AG10803 (cell line): ENCODE data around the gene PAGE2B.

Experiments
- DNase-seq: peaks from one replicate; pipeline ENCODE4 v3.0.0; 2010; ENCODE audit warnings: low read depth
- H3K4me3 ChIP-seq: 2 replicates; pipeline ENCODE4 v1.5.1; 2011; ENCODE audit warnings: mild to moderate bottlenecking, low read length, control low read depth
- CTCF ChIP-seq: conservative IDR thresholded peaks from 2 replicates; pipeline ENCODE4 v1.5.1; 2011; ENCODE audit warnings: mild to moderate bottlenecking, low read length, control low read depth, inconsistent platforms

PAGE2B gene

DNA sequence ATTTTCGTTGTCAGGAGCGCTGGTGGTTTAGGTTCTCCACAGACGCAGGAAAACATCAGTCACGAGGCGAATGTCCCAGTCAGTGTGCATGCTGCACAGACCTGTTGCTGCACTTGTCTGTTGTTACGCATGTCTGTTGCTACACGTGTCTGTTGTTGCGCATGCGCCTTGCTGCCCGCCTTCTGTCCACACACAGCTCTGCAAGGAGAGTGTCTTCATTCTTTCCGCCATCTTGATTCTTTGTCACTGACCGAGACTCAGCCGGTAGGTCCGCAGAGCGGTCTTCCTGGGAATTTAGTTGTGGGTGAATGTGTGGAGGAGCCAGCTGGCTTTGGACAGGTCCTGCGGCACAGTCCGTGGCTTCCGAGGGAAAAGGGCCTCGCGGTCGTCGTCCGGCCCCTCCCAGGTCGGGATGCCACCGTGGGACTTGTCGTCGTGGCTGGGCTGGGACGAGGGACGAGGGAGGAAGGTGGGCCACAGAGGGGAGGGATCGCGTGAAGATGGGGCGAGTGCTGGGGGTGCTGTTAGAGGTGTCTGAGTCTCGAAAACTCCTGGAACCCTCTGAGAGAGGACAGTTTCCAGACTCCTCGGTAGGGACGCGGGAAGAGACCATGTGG, at the start of gene PAGE2B:
TSS of gene PAGE2B (plus strand) at position 180 of the 617 bp plus-strand sequence. CDS start 1,012 bp downstream, outside the sequence.
- TF ChIP-seq CTCF: no peak
- DNase-seq: no peak
- no peak within 1 kb of the TSS for H3K4me3 ChIP-seq

GRCh38 chrX:55026143-55026542, 48.7 kb upstream of the PAGE2B start:
- no peak overlapping the region for H3K4me3 ChIP-seq

GRCh38 chrX:55026840-55027239, 48.0 kb upstream of the PAGE2B start:
- no peak overlapping the region for H3K4me3 ChIP-seq
- DNase-seq: no peak
- no peak for TF ChIP-seq CTCF

More at GRCh38 chrX:55026143-55026542, 48.7 kb upstream of the PAGE2B start:
- no peak for TF ChIP-seq CTCF
- peak; percentile 58 for DNase-seq

DNA sequence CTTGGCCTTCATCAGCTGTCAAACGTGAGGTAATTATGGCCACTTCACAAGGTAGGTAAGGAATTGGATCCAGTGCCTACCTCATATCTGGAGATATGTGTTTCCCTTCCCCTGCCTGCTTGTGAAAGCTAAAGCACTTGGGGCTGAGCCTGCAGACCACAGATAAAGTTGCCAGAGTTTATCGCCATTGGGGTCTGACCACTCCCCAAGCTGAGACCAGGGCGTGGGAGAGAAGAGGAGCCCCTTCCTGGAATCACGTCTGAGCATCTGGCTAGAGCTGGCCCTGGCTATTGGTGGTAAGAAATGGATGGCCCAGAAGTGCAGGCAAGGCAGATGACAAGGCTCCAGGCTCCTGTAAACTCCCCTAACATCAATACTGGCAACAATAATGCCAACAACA, 46.8 kb upstream of the PAGE2B start:
- H3K4me3 ChIP-seq: no peak overlapping the region
- no peak for TF ChIP-seq CTCF
- DNase-seq: no peak

DNA sequence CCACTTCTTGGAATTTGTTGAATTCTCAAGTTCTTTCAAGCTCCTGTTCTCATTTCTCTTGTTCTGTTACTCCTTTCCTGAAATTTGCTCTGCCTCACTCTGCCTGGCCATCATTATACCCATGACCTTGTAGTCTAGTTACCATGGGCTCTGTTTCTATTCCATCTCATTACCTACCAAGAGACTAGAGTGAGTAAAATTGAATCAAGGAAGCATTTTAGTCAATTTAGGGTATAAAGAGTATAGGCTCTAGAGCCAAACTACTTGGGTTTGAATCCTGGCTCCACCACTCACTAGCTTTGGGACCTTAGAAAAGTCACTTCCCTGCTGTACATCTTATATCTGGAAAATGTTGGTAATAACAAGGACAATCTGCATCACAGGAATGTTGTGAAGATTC, 46.2 kb upstream of the PAGE2B start:
- no peak for TF ChIP-seq CTCF
- no peak for DNase-seq
- no peak overlapping the region for H3K4me3 ChIP-seq

DNA sequence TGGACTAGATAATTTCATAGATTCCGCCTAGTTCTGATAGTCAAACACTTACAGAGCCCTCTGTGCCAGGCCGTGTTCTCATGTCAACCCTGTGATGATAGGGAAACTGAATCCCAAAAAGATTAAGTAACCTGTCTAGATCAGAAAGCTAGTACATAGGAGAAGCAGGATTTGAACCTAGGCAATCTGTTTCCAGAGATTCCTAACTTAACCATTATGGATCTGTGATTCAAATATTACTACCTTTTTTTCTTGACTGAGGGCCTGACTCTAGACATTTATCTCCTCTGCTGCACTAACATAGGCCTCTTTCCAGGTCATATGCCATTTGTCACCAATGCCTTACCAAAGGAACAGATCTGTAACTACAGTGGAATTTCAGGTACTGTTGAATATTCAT, 45.5 kb upstream of the PAGE2B start:
- no peak for TF ChIP-seq CTCF
- H3K4me3 ChIP-seq: no peak overlapping the region
- DNase-seq: no peak

- TF ChIP-seq CTCF: no peak
- no peak within 1 kb of the TSS for H3K4me3 ChIP-seq
- DNase-seq: no peak
Observed at GRCh38 chrX:55030271-55031205, 44.3 kb upstream of the PAGE2B start, which contains the start of gene ALAS2. Gene ALAS2, minus strand, starts transcription at chrX:55030977. Its CDS starts 4,977 bp downstream, at chrX:55026000.
